Astrocyte (in vitro differentiated cells and primary cell): Measurements from ENCODE around the gene ADCY2.

Experiments
- EZH2 ChIP-seq: IDR thresholded peaks from 2 replicates; pipeline ENCODE4 v1.6.1; 2012; ENCODE audit warnings: mild to moderate bottlenecking, low read length, inconsistent platforms; ENCODE audit not compliant: insufficient read depth
- TF ChIP-seq, protein P1 (sequence below): IDR thresholded peaks from 2 replicates; pipeline ENCODE4 v1.5.1; 2011; ENCODE audit warnings: low read depth, mild to moderate bottlenecking, inconsistent platforms, low read length, moderate library complexity; ENCODE audit not compliant: insufficient read depth

DNA sequence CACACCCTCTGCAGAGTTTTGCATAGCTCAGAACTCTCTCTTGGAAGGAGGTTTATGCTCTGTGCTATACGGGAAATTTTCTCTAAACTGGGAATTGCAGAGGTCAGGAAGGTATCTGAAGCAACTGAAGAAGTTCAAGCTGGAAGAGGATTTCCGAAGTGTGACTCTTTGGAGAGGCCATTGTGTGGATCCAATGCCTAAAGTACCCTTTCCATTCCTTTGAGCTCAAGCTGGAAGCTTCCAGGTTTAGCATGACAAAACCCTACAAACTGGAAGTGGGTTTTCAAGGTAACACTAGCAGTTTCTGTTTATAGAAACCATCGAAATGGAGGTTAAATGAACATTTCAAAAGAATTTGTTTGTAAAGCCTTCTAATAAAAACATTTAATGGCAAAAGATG, 267.9 kb downstream of the ADCY2 start:
- TF ChIP-seq, protein P1, sequence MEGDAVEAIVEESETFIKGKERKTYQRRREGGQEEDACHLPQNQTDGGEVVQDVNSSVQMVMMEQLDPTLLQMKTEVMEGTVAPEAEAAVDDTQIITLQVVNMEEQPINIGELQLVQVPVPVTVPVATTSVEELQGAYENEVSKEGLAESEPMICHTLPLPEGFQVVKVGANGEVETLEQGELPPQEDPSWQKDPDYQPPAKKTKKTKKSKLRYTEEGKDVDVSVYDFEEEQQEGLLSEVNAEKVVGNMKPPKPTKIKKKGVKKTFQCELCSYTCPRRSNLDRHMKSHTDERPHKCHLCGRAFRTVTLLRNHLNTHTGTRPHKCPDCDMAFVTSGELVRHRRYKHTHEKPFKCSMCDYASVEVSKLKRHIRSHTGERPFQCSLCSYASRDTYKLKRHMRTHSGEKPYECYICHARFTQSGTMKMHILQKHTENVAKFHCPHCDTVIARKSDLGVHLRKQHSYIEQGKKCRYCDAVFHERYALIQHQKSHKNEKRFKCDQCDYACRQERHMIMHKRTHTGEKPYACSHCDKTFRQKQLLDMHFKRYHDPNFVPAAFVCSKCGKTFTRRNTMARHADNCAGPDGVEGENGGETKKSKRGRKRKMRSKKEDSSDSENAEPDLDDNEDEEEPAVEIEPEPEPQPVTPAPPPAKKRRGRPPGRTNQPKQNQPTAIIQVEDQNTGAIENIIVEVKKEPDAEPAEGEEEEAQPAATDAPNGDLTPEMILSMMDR: no peak
- TF ChIP-seq EZH2: no peak
